Measurements from ENCODE around the gene MYT1. TPM values are rescaled to one million over a fixed set of nuclear protein-coding genes. Genes with fewer than 3 reads are reported as not detected.

The MYT1 gene
- total and polyA plus RNA-seq, 11 donors = 0.07 to 0.23 (median 0.09) TPM; not detected in 5

DNA sequence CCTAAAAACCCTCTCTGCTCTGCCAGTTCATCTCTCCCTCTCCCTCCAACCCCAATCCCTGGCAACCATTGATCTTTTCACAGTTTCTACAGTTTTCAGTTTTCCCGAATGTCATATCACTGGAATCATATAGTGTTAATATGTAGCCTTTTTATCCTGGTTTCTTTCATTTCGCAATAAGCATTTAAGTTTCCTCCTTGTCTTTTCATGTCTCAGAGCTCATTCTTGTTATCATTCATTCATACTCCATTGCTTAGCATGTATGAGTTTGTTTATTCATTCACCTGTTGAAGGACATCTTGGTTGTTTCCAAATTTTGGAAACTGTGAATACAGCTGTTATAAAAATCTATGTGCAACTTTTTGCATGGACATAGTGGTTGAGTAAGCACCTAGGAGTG, 85.8 kb downstream of the MYT1 start:
- Histone ChIP-seq H3K36me3 (no peaks in the 10 kb centered on the region), H3K4me3 (no peak overlapping the region), H3K27me3 (peaks cover 0 to 17% (median 0%) of the 10 kb centered on the region in 9 donors), H3K9me3 (no peaks in the 10 kb centered on the region), H3K27ac (no peak overlapping the region), H3K4me1 (peaks cover 0 to 4% (median 0%) of the 10 kb centered on the region in 12 donors)
- no peak for TF ChIP-seq POLR2A (IDR thresholded peaks at IDR 0.05)
- TF ChIP-seq, protein P1, sequence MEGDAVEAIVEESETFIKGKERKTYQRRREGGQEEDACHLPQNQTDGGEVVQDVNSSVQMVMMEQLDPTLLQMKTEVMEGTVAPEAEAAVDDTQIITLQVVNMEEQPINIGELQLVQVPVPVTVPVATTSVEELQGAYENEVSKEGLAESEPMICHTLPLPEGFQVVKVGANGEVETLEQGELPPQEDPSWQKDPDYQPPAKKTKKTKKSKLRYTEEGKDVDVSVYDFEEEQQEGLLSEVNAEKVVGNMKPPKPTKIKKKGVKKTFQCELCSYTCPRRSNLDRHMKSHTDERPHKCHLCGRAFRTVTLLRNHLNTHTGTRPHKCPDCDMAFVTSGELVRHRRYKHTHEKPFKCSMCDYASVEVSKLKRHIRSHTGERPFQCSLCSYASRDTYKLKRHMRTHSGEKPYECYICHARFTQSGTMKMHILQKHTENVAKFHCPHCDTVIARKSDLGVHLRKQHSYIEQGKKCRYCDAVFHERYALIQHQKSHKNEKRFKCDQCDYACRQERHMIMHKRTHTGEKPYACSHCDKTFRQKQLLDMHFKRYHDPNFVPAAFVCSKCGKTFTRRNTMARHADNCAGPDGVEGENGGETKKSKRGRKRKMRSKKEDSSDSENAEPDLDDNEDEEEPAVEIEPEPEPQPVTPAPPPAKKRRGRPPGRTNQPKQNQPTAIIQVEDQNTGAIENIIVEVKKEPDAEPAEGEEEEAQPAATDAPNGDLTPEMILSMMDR (IDR thresholded peaks at IDR 0.05) = no peak
- 80 to 87% (median 85%) methylated on average over 2 of the region's 2 CpGs for WGBS, 4 donors
- DNase-seq = no peak
- no peak for ATAC-seq
- intact Hi-C loops (cut with DNase I) = no loop called here

DNA sequence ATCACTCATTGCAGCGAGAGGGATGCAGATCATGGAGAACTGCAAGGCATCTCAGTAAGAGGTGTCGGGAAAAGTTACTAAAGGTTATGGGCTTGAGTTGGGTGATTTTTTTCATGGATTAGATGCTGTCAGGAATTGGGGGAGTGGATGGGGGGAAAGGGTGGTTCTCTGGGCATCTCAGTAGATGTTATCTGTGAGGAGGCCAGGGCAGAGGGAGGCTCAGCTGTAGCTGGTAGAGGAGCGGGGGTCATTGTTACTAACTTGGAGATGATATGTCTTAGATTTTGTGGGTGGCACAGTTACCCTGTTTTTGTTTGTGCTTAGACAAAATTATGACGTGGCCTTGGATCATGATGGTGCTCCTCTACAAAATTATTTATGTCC, 88.7 kb downstream of the MYT1 start:
- intact Hi-C loops (cut with DNase I) = no loop called here
- H3K4me3 ChIP-seq = no peak overlapping the region
- H3K36me3 ChIP-seq = no peaks in the 10 kb centered on the region
- TF ChIP-seq, protein P1 (IDR thresholded peaks at IDR 0.05) = no peak
- TF ChIP-seq POLR2A (IDR thresholded peaks at IDR 0.05) = no peak
- WGBS, 4 donors = 92 to 96% (median 96%) methylated on average over 4 of the region's 4 CpGs
- no peak overlapping the region for H3K27ac ChIP-seq
- ATAC-seq (no peak), DNase-seq (no peak)
- H3K27me3 ChIP-seq = peaks cover 0 to 6% (median 0%) of the 10 kb centered on the region in 9 donors
- peaks cover 6 to 25% (median 18%) of the 10 kb centered on the region in 12 donors for H3K4me1 ChIP-seq
- no peaks in the 10 kb centered on the region for H3K9me3 ChIP-seq

DNA sequence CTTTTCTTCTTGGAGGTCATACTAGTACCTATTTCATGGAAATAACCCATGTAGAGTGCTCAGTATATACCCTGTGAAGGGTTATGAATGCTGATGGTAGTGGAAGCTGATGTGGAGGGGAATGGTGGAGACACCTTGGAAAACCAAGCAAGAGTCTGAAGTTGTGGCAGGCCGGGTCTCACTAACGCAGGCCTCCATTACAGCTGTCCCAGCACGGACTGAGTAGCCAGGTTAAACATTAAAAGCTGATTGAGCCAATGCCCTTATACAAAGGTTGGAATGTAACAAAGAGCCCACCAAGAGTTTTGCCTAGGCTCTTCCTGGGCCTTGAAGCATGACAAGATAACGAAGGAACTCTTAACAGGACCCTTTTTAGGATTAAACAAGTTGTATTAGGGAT, 89.2 kb downstream of the MYT1 start:
- no peak for DNase-seq
- intact Hi-C loops (cut with DNase I) = no loop called here
- no peak overlapping the region for H3K27ac ChIP-seq
- H3K4me1 ChIP-seq = peaks cover 6 to 30% (median 20%) of the 10 kb centered on the region in 12 donors
- no peaks in the 10 kb centered on the region for H3K9me3 ChIP-seq
- H3K4me3 ChIP-seq = no peak overlapping the region
- TF ChIP-seq POLR2A (IDR thresholded peaks at IDR 0.05) = no peak
- ATAC-seq = no peak
- H3K36me3 ChIP-seq = no peaks in the 10 kb centered on the region
- WGBS, 4 donors = 81 to 95% (median 94%) methylated on average over 4 of the region's 4 CpGs
- peaks cover 0 to 6% (median 0%) of the 10 kb centered on the region in 9 donors for H3K27me3 ChIP-seq

DNA sequence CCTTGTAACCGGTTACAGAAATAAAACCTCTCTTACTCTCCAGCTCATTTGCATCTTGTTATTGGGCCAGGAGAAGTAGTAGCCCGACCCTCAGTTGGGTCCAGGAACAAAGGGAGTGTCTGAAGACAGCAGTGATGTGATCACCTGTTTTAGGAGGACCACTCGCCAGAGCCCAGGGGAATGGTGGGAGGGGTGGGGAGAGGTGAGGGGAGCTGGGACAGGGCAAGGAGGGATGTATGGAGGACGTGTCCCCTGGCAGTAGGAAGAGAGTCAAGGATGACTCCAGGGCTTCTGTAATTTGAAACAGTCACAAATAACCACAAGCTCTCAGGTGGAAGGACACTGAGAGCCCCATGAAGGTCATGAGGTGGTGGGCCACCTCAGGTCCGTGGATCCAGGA, 89.9 kb downstream of the MYT1 start:
- intact Hi-C loops (cut with DNase I) = no loop called here
- H3K4me1 ChIP-seq = peaks cover 6 to 37% (median 25%) of the 10 kb centered on the region in 12 donors
- no peaks in the 10 kb centered on the region for H3K9me3 ChIP-seq
- H3K4me3 ChIP-seq = no peak overlapping the region
- WGBS, 4 donors = 92% methylated on average over 5 of the region's 5 CpGs
- ATAC-seq (no peak), DNase-seq (no peak)
- no peak overlapping the region for H3K27ac ChIP-seq
- no peaks in the 10 kb centered on the region for H3K36me3 ChIP-seq
- H3K27me3 ChIP-seq = peaks cover 0 to 6% (median 0%) of the 10 kb centered on the region in 9 donors
- TF ChIP-seq, protein P1 (IDR thresholded peaks at IDR 0.05) = no peak
- no peak for TF ChIP-seq POLR2A (IDR thresholded peaks at IDR 0.05)
